HG03159 (cell line): ENCODE data around the gene AKT3.
"Not testable (repeated sequence)": the region's sequence is repeated elsewhere in the genome, so short reads cannot be mapped to it uniquely, and the experiment has no call there.

Experiments
- ATAC-seq: cut with Tn5 transposase; IDR thresholded peaks from one replicate; pipeline ENCODE4 v1.9.1; 2021; ENCODE audit warnings: mild to moderate bottlenecking, moderate library complexity; ENCODE audit not compliant: unreplicated experiment

AKT3 gene

GRCh38 chr1:243712941-243713340, 137.1 kb downstream of the AKT3 start:
- ATAC-seq, result no peak

DNA sequence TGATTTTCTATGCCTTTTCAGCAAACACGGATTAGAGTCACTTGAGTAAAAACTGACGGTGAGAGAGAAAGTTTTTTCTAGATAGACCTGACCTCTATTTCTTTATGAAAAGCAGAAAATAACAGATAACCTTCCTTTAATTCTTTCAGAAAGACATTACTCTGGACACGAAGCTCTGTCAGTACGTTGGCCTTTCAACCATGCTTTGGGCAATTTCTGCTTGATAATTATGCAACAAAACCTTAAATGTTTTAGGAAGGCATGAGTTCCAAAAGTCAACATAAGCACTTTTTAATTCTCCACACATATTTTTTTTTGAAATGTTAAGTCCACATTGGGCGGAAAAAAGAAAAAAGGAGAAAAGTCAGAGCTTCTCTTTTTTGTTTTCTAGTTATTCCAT, 137.8 kb downstream of the AKT3 start:
- ATAC-seq, result no peak

DNA sequence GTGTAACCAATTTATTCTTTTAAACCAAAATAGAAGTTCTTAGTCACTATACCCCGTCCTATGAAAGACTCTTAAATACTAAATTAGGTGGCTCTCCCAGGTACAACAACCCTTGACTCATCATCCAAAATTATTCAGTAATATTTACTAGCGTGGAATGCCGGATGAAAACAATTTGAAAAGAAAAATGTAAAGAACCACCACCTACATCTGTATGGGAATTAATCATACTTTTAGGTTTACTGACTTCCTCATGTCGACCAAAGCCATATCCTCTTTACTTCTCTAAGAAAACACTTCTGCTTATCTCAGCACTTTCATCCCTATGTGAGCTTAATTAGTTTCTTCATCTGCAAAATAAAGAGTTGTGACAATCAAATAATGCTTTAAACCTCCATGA, 139.6 kb downstream of the AKT3 start:
- ATAC-seq, result no peak

DNA sequence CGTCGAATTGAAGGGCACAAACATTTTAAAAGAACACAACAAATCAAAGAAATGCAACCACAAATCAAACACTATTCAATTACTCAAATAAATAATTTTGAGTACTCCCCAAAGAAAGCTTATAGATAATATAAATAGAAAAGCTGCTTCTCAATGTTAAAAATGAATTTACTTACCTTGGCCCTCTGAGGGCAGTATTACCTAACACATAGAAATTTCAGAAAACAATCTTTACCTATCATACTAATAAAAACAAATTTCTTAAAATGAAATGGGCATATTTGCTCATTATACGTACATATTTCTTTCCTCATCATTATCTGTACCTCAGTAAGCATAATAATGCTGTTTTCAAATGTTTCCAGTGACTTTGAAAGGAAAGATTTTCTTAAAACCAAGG, 141.8 kb downstream of the AKT3 start:
- ATAC-seq, result no peak

GRCh38 chr1:243706563-243706962, 143.5 kb downstream of the AKT3 start:
- ATAC-seq, result no peak

GRCh38 chr1:243705585-243705984, 144.5 kb downstream of the AKT3 start:
- no peak for ATAC-seq

DNA sequence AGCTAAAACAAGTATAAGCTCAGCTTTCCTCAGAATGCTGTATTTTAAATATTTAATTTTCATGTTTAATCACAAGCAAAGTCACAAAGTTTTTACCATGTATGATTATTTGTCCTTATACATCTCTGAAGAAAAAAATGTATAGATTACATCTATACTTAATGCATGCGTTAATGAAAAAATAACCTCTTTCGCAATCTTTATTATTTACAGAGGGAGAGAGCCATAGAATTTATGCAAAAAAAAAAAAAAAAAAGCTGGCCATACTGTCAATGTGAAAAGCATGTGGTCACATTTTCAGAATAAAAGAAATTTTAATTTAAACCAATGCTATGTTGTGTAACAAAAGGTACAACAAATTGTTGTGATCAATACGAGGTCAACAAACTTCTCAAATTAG, 148.2 kb downstream of the AKT3 start:
- ATAC-seq, result no peak

DNA sequence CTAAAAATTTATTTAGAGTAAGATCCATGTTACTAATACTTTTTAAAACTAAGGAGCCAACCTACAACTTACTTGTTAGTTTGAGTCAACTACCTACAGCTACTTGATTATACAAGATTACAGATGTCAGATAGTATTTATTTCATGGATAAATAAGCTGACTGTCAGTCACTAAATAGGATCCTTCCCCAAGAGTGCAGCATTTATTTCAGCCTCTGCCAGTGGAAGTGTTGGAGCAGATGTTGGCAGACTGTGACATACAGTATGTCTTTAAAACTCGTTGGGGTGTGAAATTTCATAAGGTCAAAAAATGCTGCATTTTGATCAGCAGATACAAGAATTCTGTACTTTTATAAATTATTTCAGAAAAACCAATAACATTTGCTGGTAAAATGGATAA, 156.2 kb downstream of the AKT3 start:
- no peak for ATAC-seq

DNA sequence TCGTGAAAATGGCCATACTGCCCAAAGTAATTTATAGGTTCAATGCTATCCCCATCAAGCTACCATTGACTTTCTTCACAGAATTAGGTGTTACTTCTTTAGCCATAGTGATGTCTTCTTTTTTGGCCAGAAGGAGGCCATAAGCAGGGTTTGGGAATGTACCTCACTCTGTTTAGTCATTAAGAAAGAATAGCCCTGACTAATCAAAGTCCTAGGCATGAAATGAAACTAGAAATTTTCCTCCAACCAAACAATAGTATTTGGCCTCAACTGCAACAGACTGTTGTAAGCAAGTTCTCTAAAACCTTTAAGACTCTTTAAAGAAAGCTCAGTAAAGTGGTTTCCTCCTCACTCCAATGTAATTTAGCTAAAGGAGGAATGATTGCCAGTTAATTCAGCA, 163.9 kb downstream of the AKT3 start:
- no peak for ATAC-seq

GRCh38 chr1:243680860-243681259, 169.2 kb downstream of the AKT3 start:
- ATAC-seq, result no peak

DNA sequence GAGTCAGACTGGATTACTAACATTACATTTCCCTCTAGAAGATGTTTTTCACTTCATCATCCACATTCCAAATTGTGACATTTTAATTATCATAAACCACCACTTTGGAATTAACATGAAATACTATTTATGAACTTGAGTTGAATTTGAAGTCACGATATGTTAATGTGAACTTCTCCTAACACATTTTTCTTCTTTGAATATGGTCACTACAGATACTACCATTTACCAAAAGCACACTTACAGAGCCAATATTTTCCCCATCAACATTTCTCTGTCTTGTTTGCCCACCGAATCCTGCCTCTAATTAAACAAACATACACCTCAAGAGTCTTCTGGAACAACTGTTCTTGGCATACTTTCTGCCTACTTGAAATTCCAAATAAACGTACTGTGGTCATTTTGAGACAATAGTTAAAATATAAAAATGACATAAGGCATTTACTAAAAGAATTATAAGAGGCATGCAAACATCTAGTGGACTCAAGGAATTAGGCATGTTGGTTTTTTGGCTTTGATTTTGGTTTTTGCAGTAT, 177.4 kb downstream of the AKT3 start:
- ATAC-seq, result no peak

DNA sequence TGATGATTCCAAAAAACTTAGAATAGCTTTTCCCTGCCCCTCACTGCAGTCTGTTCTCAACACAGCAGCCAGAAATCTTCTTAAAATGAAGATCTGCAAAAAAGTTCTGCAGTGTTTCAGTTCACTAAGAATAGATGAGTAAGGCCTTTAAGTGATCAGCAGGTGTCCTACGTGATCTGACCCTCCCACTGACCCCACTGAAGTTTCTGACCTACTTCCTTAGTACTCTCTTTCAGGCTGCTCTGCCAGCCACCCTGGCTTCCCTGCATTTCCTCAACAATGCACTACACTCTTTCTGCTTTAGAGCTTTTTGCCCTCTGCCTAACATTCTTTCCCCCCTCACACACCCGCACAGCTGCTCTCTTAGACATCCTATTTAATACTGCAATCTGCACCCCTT, 182.5 kb downstream of the AKT3 start:
- ATAC-seq, result no peak

DNA sequence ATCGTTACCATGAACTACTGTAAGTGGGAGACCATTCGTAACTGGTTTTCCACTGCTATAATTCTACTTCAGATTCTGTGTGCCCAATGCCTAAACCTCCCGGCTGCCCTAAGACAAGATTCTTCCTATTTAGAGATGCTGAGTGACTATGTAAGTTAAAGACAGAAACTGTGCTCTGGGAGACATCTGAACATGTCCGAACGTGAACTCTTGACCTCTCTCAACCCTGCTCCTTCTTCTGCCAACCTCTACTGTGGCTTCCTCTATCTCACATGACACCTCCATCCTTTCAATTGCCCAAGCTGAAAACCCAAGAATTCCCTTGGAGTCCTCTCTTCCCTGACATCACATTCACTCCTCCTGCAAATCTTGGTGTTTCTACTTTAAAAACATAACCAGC, 182.9 kb downstream of the AKT3 start:
- no peak for ATAC-seq

GRCh38 chr1:243663651-243664050, 186.4 kb downstream of the AKT3 start:
- ATAC-seq, result no peak

- not testable (repeated sequence) for ATAC-seq
These were observed 187.9 kb downstream of the AKT3 start for GRCh38 chr1:243662169-243662568.

GRCh38 chr1:243658594-243659105, 191.4 kb downstream of the AKT3 start:
- ATAC-seq, result no peak

- no peak for ATAC-seq
These were observed 192.2 kb downstream of the AKT3 start for GRCh38 chr1:243657793-243658192.

GRCh38 chr1:243649530-243649929, 200.5 kb downstream of the AKT3 start:
- ATAC-seq, result not testable (repeated sequence)

DNA sequence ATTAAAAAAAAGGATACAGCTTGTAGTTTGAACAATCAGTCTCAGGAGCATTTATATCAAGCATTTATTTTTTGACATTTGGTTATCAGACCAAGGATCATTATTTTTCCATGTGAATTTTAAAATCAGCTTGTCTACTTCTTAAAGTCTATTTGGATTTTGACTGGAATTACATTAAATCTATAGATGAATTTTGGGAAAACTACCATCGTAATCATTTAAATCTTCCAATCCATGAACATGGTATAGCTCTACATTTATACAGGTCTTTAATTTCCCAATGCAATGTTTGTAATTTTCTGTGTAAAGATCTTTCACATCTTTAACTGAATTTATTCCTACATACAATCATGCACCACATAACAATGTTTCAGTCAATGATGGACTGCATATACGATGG, 203.2 kb downstream of the AKT3 start:
- no peak for ATAC-seq

DNA sequence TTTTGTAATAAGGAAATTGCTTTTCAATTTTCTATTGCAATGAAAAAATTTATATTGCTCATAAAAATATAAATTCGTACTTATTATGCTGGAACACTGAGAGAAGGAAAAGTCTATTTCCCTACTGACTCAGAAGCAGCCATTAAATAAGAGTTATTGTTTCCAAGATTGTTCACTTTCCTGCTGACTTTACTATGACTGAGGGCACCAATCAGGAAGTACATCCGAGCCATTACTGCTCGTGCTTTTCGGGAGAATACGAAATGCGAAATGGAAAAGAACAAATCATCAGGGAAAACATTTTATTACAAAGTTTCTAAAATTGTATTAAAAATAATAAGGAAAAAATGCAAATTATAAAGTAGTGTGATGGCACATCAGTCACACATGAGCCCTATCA, 204.8 kb downstream of the AKT3 start:
- no peak for ATAC-seq

- ATAC-seq, result no peak
These were observed 207.1 kb downstream of the AKT3 start for GRCh38 chr1:243642936-243643335.

GRCh38 chr1:243639027-243639658, 210.9 kb downstream of the AKT3 start:
- ATAC-seq, result no peak

- no peak for ATAC-seq
These were observed 211.9 kb downstream of the AKT3 start for GRCh38 chr1:243638186-243638585.
